T-helper 1 cell treated with Interleukin-12 subunit alpha and Interleukin-12 subunit beta and Interleukin-4 antibody, amounts not matched to agents 30 μg/mL and 1 μg/mL, for 36 hours (primary cell): ENCODE measurements around the gene TCEAL4.

Experiments
- H3K27ac Mint-ChIP-seq: one replicate; pipeline ENCODE4 v1.8.0; 2021; ENCODE audit warnings: mild to moderate bottlenecking, mixed read lengths
- H3K27me3 Mint-ChIP-seq: one replicate; pipeline ENCODE4 v1.8.0; 2021; ENCODE audit warnings: low read depth, mixed read lengths
- H3K36me3 Mint-ChIP-seq: one replicate; pipeline ENCODE4 v1.8.0; 2021; ENCODE audit warnings: low read depth, mixed read lengths
- H3K4me1 Mint-ChIP-seq: one replicate; pipeline ENCODE4 v1.8.0; 2021; ENCODE audit warnings: low read depth, mixed read lengths
- H3K4me3 Mint-ChIP-seq: one replicate; pipeline ENCODE4 v1.8.0; 2021; ENCODE audit warnings: mild to moderate bottlenecking, moderate library complexity, mixed read lengths
- H3K9me3 Mint-ChIP-seq: one replicate; pipeline ENCODE4 v1.8.0; 2021; ENCODE audit warnings: mixed read lengths

TCEAL4 gene

DNA sequence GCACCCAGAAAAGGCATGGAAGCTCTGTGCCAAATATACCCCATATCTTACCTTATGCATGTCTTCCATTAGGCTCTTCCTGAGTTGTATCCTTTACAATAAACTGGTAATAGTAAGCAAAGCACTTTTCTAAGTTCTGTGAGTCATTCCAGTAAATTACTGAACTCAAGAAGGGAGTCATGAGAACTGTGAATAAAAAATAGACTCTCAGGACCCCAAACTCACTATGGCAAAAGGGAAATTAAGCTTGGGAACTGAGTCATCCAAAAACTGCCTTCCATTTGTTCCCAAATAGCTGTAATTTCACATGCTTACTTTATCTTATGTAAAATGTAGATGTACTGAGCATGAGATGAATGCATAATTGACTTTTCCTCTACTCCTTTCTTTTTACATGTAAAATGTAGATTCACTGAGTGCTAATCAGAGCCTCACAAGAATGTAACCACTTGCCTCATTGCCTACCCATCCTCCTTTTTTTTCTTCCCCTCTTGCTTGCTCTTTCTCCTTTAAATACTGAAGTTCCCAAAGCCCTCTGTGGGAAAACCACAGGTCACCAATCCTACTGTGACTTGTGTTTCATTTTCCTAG is 30.6 kb downstream of the TCEAL4 start:
- no peaks in the 10 kb centered on the region for H3K27me3 Mint-ChIP-seq
- H3K27ac Mint-ChIP-seq = no peak overlapping the region
- H3K9me3 Mint-ChIP-seq = no peaks in the 10 kb centered on the region
- no peaks in the 10 kb centered on the region for H3K4me1 Mint-ChIP-seq
- H3K4me3 Mint-ChIP-seq = no peak overlapping the region
- no peaks in the 10 kb centered on the region for H3K36me3 Mint-ChIP-seq

DNA sequence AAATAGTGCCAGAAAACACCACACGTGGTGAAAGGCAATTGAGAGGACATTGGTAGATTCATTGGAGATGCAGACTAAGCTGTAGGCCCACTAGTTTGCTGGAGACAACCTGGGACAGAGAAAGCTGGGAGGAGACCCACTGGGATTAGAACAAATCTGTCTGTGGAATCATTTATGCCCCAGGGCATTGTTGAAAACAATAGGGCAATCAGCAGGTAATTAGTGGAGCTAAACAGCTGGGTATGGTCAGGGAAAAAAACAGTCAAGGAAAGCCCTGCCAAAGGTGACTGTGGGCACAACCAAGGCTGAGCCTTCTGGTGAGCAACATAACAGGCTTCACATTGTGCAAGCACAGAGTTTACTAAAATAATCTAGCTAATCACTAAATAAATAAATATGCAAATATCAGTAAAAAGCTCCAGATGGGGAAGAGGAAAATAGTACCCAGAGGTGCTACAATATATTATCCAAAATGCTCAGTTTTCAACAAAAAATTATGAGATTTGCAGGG is 31.4 kb downstream of the TCEAL4 start:
- no peaks in the 10 kb centered on the region for H3K9me3 Mint-ChIP-seq
- H3K27me3 Mint-ChIP-seq = no peaks in the 10 kb centered on the region
- no peak overlapping the region for H3K4me3 Mint-ChIP-seq
- no peaks in the 10 kb centered on the region for H3K36me3 Mint-ChIP-seq
- H3K4me1 Mint-ChIP-seq = no peaks in the 10 kb centered on the region
- H3K27ac Mint-ChIP-seq = no peak overlapping the region

DNA sequence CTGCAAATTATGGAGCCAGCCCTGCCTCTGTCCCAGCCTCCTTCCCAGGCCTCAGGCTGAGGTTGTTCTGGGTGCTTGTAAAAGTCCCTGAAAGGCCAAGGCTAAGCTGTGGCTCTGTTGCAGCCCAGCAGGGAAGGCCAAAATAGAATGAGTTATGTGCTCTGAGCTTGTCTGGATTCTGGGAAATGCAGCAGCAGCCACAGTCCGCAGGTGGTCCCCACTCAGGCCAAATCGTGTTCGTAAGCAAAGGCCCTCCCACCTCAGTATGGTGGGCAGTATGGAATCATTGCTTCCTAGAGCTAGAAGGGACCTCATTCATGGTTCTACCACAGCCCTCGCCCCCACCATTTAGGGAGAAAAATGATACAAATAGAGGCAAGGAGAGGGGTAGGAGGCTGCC is 38.8 kb downstream of the TCEAL4 start:
- Mint-ChIP-seq H3K9me3 (no peaks in the 10 kb centered on the region), H3K4me1 (peaks cover 7% of the 10 kb centered on the region), H3K27ac (no peak overlapping the region), H3K4me3 (no peak overlapping the region), H3K27me3 (no peaks in the 10 kb centered on the region), H3K36me3 (no peaks in the 10 kb centered on the region)

DNA sequence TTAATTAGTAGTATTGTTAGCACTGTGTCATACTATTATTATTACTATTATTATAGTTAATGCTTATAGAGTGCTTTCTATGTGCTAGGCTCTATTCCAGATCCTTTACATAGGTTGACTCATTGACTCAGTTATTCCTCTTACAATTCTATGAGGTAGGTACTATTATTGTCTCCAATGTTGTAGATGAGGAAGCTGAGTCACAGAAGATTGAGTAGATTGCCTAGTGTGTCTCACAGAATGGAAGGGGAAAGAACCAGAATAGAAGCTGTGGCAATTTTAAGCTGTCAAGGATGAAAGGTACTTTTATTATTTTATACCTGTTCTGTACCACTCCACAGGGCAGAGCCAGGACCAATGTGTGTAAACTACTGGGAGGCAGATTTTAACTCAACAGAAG is 41.5 kb downstream of the TCEAL4 start:
- Mint-ChIP-seq H3K4me3 (no peak overlapping the region), H3K27ac (no peak overlapping the region), H3K4me1 (peaks cover 15% of the 10 kb centered on the region), H3K36me3 (no peaks in the 10 kb centered on the region), H3K27me3 (no peaks in the 10 kb centered on the region), H3K9me3 (no peaks in the 10 kb centered on the region)

DNA sequence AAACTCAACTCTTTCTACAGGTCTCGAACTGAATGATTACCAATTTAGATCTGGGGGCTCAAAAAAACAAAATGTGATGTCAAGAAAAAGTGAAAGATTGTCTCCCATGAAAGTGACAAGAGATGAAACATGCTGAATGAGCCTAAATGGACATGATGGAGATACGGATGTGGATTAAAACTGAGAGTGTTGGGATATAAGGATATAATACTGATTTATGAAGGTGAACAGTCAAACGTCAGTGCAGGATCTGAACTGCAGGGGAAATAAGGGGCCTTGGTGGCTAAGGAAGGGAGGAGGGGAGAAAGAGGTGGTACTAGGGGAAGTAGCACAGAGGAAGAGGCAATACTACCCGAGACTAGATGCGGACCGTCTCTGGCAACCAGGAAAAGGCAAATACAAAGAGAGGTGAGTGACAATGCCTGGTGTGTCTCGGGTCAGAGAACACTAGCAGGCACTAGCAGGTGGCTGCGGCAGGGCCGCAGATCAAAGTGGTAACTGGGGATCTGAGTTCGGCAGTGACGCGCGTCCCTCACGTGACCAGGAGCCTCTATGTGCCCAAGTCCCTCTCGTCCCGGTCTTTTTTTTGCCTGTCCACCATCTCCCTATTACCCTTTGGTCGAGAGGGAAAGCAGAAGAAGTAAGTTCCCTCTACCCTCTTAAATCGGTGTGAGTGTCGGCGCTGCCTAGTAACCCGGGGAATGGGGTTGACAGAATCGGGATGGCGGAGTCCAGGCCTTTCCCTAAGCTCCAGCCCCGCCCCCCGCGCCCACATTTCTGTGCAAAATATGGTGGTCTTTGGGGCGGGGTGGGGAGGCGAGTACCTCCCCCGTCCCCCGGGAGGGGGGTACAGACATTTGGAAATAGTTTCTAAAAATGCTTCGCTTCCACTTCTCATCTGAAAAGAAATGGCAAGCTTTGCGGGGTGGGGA is 43.3 kb downstream of the TCEAL4 start, which contains the start of gene TCEAL1:
Gene TCEAL1 (plus strand): TSS at position 590 of the 932 bp plus-strand sequence. CDS start 942 bp downstream, outside the sequence.
- Mint-ChIP-seq H3K4me3 (peak within 1 kb of the TSS; percentile 87), H3K36me3 (no peaks in the 10 kb centered on the region), H3K4me1 (peaks cover 15% of the 10 kb centered on the region), H3K9me3 (no peaks in the 10 kb centered on the region), H3K27me3 (no peaks in the 10 kb centered on the region), H3K27ac (peak within 1 kb of the TSS; percentile 49)

DNA sequence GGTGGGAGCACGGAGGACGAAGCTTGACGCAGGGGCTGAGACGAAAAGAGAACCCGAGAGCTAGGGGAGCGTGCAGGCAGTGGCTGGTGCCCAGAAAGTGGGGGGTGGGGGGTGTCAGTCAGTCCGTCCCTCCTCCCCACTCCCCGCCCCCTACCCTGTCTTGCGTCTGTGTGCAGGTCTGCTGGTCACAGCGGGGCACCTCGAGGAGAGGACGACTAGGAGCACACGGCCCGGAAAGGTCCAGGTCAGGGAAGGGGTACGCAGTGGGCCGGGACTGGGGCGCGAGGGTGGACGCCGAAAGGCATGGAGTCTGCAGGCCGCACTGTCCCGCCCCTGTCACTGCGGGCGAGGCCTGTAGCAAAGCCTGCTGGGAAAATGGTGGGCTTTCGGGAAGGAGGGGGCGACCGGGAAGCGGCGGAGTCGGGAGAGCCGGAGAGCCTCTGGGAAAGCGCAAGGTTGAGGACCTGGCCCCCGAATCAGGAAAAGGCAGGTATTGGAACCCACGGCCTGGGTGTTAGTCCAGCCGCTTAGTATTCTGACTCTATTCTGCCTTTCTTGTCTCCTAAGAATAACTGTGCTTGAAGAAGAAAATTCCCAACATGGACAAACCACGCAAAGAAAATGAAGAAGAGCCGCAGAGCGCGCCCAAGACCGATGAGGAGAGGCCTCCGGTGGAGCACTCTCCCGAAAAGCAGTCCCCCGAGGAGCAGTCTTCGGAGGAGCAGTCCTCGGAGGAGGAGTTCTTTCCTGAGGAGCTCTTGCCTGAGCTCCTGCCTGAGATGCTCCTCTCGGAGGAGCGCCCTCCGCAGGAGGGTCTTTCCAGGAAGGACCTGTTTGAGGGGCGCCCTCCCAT is 44.2 kb downstream of the TCEAL4 start:
- Mint-ChIP-seq H3K9me3 (no peaks in the 10 kb centered on the region), H3K27me3 (no peaks in the 10 kb centered on the region), H3K4me3 (peak overlapping the region; percentile 87), H3K27ac (peak overlapping the region; percentile 49), H3K4me1 (peaks cover 15% of the 10 kb centered on the region), H3K36me3 (no peaks in the 10 kb centered on the region)

DNA sequence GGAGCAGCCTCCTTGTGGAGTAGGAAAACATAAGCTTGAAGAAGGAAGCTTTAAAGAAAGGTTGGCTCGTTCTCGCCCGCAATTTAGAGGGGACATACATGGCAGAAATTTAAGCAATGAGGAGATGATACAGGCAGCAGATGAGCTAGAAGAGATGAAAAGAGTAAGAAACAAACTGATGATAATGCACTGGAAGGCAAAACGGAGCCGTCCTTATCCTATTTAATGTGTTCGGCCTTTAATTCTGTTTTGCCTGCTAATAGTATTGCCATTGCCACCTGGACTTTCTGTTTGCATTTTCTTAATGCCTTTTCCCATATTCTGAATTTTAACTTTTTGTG is 44.8 kb downstream of the TCEAL4 start:
- Mint-ChIP-seq H3K27me3 (peaks cover under 1% of the 10 kb centered on the region), H3K27ac (no peak overlapping the region), H3K4me1 (peaks cover 15% of the 10 kb centered on the region), H3K4me3 (peak overlapping the region; percentile 87), H3K9me3 (no peaks in the 10 kb centered on the region), H3K36me3 (no peaks in the 10 kb centered on the region)

DNA sequence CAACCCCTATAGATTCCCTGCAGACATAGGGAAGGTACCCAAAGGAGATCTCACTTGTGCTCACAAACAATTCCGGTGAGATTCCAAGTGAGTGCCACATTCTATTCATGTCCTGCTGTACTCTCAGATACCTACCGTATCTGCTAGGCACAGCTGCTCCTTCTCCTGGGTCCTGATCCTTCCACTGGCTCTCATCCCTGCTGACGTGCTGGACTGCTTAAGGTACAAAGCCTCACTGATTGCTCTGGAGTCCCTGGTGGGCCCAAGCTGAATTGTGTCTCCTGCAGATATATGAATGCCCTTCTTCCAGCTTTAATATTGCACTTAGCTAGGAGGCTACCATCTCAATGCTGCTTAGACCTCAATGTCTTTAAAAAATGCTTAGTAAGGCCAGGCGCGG is 45.8 kb downstream of the TCEAL4 start:
- H3K4me3 Mint-ChIP-seq = no peak overlapping the region
- peaks cover 3% of the 10 kb centered on the region for H3K27me3 Mint-ChIP-seq
- H3K9me3 Mint-ChIP-seq = no peaks in the 10 kb centered on the region
- H3K4me1 Mint-ChIP-seq = peaks cover 15% of the 10 kb centered on the region
- no peak overlapping the region for H3K27ac Mint-ChIP-seq
- H3K36me3 Mint-ChIP-seq = no peaks in the 10 kb centered on the region

DNA sequence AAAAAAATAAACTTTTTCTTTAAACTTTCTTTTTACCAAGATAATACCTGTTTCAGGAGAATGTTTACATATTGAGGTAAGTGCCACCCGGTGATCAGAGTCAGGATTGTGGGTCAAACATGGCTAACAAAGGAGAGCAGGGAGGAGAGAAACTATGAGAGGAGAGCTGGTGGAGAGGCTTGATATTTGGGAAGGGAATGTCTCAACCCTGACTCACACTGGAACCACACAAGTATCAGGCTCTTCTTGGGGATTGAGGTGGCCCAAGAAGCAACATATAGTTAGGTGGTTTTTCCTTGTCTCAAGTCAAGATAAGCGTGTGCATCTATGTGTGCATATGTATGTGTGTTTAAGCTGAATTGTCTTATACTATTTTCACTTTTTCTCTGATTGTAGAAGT is 50.1 kb downstream of the TCEAL4 start:
- Mint-ChIP-seq H3K27me3 (peaks cover 3% of the 10 kb centered on the region), H3K9me3 (no peaks in the 10 kb centered on the region), H3K36me3 (no peaks in the 10 kb centered on the region), H3K27ac (no peak overlapping the region), H3K4me1 (no peaks in the 10 kb centered on the region), H3K4me3 (no peak overlapping the region)
